Keratinocyte (primary cell): ENCODE data around the gene VOPP1. TPM values are rescaled to one million over a fixed set of nuclear protein-coding genes. Genes with fewer than 3 reads are reported as not detected.

Experiments
- DNase-seq: peaks from one replicate; pipeline ENCODE4 v3.0.0-alpha.2; 2011; ENCODE audit warnings: low read depth, missing footprints, low spot score
- FAIRE-seq: peaks from 2 replicates; lab custom pipeline; 2011; peaks lifted over from hg19 to GRCh38; lab: Jason Lieb, UNC
- H2AFZ ChIP-seq: 2 replicates; pipeline ENCODE4 v1.6.0; 2012; ENCODE audit warnings: low read length, control low read depth, inconsistent platforms; ENCODE audit not compliant: control insufficient read depth
- H3K27ac ChIP-seq: 2 replicates; pipeline ENCODE4 v1.5.1; 2011; ENCODE audit warnings: low read length; ENCODE audit not compliant: control insufficient read depth, insufficient read depth
- H3K27me3 ChIP-seq: 3 replicates; pipeline ENCODE4 v1.6.0; 2011; ENCODE audit warnings: low read length; ENCODE audit not compliant: control insufficient read depth, insufficient read depth; ENCODE audit errors: extremely low read depth
- H3K36me3 ChIP-seq, 2 experiments: 2 replicates in 1 of 2; 3 replicates in 1 of 2; pipeline ENCODE4 v1.5.1; 2011; ENCODE audit warnings: low read length in 2 of 2, mild to moderate bottlenecking in 1 of 2; ENCODE audit not compliant: control insufficient read depth in 2 of 2, insufficient read depth in 2 of 2; ENCODE audit errors: extremely low read depth in 1 of 2
- H3K4me1 ChIP-seq: 3 replicates; pipeline ENCODE4 v1.5.1; 2011; ENCODE audit warnings: low read length; ENCODE audit not compliant: control insufficient read depth, insufficient read depth; ENCODE audit errors: extremely low read depth
- H3K4me2 ChIP-seq: 3 replicates; pipeline ENCODE4 v1.6.0; 2011; ENCODE audit warnings: low read depth, low read length; ENCODE audit not compliant: control insufficient read depth, insufficient read depth; ENCODE audit errors: extremely low read depth
- H3K4me3 ChIP-seq, 3 experiments: fragments of 200-600 bp in 1 of 3; sonication (generic) in 1 of 3; 2 replicates in 2 of 3; 3 replicates in 1 of 3; pipeline ENCODE4 v1.5.1; 2011 to 2016; ENCODE audit warnings: low read length in 3 of 3, mild to moderate bottlenecking in 3 of 3, control low read depth in 2 of 3, inconsistent platforms in 1 of 3, low read depth in 1 of 3, mixed read lengths in 1 of 3, mixed run types in 1 of 3, moderate library complexity in 1 of 3; ENCODE audit not compliant: control insufficient read depth in 2 of 3, insufficient read depth in 2 of 3; ENCODE audit errors: extremely low read depth in 1 of 3
- H3K79me2 ChIP-seq: 2 replicates; pipeline ENCODE4 v1.6.0; 2012; ENCODE audit warnings: low read length; ENCODE audit not compliant: control insufficient read depth, insufficient read depth
- H3K9ac ChIP-seq: 3 replicates; pipeline ENCODE4 v1.6.0; 2011; ENCODE audit warnings: low read length; ENCODE audit not compliant: control insufficient read depth, insufficient read depth; ENCODE audit errors: extremely low read depth
- H3K9me1 ChIP-seq: 3 replicates; pipeline ENCODE4 v1.6.0; 2011; ENCODE audit warnings: low read length; ENCODE audit not compliant: control insufficient read depth, insufficient read depth; ENCODE audit errors: extremely low read depth
- H3K9me3 ChIP-seq: 2 replicates; pipeline ENCODE4 v1.5.1; 2012; ENCODE audit warnings: low read depth, low read length; ENCODE audit not compliant: control insufficient read depth
- H4K20me1 ChIP-seq: 3 replicates; pipeline ENCODE4 v1.6.0; 2011; ENCODE audit warnings: low read length; ENCODE audit not compliant: control insufficient read depth, insufficient read depth; ENCODE audit errors: extremely low read depth
- CTCF ChIP-seq, 3 experiments: IDR thresholded peaks in 1 of 3; conservative IDR thresholded peaks in 1 of 3; optimal IDR thresholded peaks in 1 of 3; 2 replicates in 2 of 3; 3 replicates in 1 of 3; pipeline versions ENCODE3 to v1.5.1; 2011; ENCODE audit warnings: low read length in 3 of 3, mild to moderate bottlenecking in 3 of 3, moderate library complexity in 2 of 3, control low read depth in 1 of 3, inconsistent platforms in 1 of 3; ENCODE audit not compliant: insufficient read depth in 2 of 3; ENCODE audit errors: extremely low read depth in 1 of 3
- EZH2 ChIP-seq: IDR thresholded peaks from one replicate; pipeline ENCODE4 v1.6.1; 2012; ENCODE audit warnings: inconsistent platforms, mild to moderate bottlenecking, low read length, moderate library complexity
- dilution Hi-C: fragments of 300-500 bp; cut with MboI; formaldehyde crosslinking; loops from one replicate; pipeline ENCODE4 v1.7.0; 2020; ENCODE audit warnings: low sequenced_read_pairs; ENCODE audit not compliant: extremely low pct_ligation_motif_present
- polyA plus RNA-seq, 5 experiments: library from polyadenylated mRNA; depleted of rRNA in 3 of 5; stranded (reverse) in 3 of 5; stranded (forward) in 1 of 5; unstranded in 1 of 5; fragments of >200 nt; gene quantifications; 1 replicate in 1 of 5; 2 replicates in 3 of 5; 3 replicates in 1 of 5; pipeline versions ENCODE4 v1.2.1 to v1.2.3, GENCODE V29; 2011 to 2012; ENCODE audit warnings: missing spikeins in 2 of 5, low read depth in 1 of 5, low replicate concordance in 1 of 5

Gene VOPP1
- polyA plus RNA-seq, 1 donor (not counting 4 experiments of a cell fraction or from before 2014, with no cell fraction given), result 49.2 TPM

DNA sequence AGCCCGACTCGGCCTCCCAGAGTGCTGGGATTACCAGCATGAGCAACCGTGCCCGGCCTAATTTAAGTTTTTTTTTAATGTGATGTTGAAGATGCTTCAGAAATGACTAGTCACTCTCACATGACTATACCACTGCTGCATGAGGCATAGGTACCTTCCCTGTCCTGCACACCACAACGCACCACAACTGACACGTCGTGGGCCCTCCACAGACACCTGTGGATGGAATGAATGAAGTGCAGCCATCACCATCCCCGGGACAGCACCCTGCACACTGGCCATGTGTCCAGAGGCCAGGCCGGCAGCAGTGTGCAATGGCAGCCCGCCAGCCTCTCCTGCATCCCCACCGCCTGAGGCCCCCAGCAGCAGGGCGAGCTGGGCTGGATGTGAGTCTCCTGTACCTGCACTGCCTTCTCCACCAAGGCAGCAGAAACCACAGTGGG lies 55.1 kb downstream of the VOPP1 start:
- dilution Hi-C loops, result no loop called here
- DNase-seq (no peak), FAIRE-seq (no peak)
- TF ChIP-seq CTCF (optimal IDR thresholded peaks at IDR 0.05 in 1 of 3, IDR thresholded peaks at IDR 0.05 in 1 of 3, conservative IDR thresholded peaks at IDR 0.05 in 1 of 3; ENCODE audit: extremely low read depth in 1 of 3, insufficient read depth in 2 of 3, low read length in 3 of 3), result no peak
- TF ChIP-seq EZH2, result no peak
- Histone ChIP-seq H3K27me3 (no peaks in the 10 kb centered on the region), H3K9me3 (no peaks in the 10 kb centered on the region), H3K4me3 (no peak overlapping the region), H3K9me1 (no peaks in the 10 kb centered on the region), H2AFZ (no peak overlapping the region), H3K36me3 (peaks cover 22 to 29% of the 10 kb centered on the region in 2 experiments), H3K4me1 (no peaks in the 10 kb centered on the region), H3K4me2 (no peak overlapping the region), H3K79me2 (peaks cover 4% of the 10 kb centered on the region), H4K20me1 (no peaks in the 10 kb centered on the region), H3K27ac (no peak overlapping the region), H3K9ac (no peak overlapping the region)

GRCh38 chr7:55516409-55516808 lies 55.9 kb downstream of the VOPP1 start:
- H3K9ac ChIP-seq, result no peak overlapping the region
- FAIRE-seq, result no peak

More at GRCh38 chr7:55516409-55516808, 55.9 kb downstream of the VOPP1 start:
- Histone ChIP-seq H2AFZ (no peak overlapping the region), H3K79me2 (no peaks in the 10 kb centered on the region), H3K4me3 (no peak overlapping the region), H3K4me1 (no peaks in the 10 kb centered on the region), H3K27me3 (no peaks in the 10 kb centered on the region), H3K9me3 (no peaks in the 10 kb centered on the region), H4K20me1 (no peaks in the 10 kb centered on the region), H3K9me1 (no peaks in the 10 kb centered on the region), H3K4me2 (no peak overlapping the region), H3K36me3 (peaks cover 22 to 29% of the 10 kb centered on the region in 2 experiments), H3K27ac (no peak overlapping the region)
- no peak for TF ChIP-seq CTCF (optimal IDR thresholded peaks at IDR 0.05 in 1 of 3, IDR thresholded peaks at IDR 0.05 in 1 of 3, conservative IDR thresholded peaks at IDR 0.05 in 1 of 3; ENCODE audit: extremely low read depth in 1 of 3, insufficient read depth in 2 of 3, low read length in 3 of 3)
- no peak for TF ChIP-seq EZH2
- no peak for DNase-seq
- dilution Hi-C loops, result no loop called here
